CD4-positive, alpha-beta T cell treated with Interleukin-17A for 4 hours (primary cell): ENCODE results near the gene MRPS14.

Experiments used
- DNase-seq: peaks from one replicate; pipeline ENCODE4 v3.0.0-alpha.2; 2020; ENCODE audit warnings: mixed read lengths

Gene MRPS14

DNA sequence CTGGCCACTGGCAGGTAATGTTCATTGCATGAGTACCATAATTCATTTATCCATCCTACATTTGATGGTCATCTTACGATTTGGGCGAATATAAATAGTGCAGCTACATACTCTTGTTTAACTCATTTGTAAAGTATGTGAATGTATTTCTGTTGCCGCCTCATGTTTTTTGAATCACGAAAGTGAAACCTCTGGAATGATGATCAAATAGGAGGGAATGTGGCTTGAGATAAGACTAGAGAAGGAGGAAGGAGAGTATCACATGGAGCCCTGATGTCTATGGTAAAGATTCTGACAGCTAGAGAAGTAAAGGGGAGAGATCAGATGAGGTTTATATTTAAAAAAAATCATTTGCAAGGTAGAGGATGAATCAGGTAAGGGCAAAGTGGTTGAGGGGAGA, 8.0 kb downstream of the MRPS14 start:
- no peak for DNase-seq

DNA sequence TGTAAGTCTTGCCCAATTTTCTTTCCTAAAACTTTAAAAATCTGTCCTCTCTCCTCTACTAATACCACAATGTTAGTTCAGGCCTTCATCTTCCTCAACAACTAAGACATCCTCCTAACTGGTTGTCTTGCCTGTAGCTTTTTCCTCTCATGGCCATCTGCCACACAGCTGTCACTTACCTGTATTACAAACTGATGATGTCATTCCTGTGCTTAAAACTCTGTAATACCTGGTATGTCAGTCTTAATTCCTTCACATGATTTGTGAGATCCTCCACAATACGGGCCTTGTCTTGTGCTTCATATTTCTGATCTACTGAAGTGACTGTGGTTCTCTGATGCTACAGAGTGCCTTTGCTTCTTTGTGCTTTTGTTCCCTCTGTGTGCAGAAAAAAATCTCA, 9.8 kb downstream of the MRPS14 start:
- no peak for DNase-seq

DNA sequence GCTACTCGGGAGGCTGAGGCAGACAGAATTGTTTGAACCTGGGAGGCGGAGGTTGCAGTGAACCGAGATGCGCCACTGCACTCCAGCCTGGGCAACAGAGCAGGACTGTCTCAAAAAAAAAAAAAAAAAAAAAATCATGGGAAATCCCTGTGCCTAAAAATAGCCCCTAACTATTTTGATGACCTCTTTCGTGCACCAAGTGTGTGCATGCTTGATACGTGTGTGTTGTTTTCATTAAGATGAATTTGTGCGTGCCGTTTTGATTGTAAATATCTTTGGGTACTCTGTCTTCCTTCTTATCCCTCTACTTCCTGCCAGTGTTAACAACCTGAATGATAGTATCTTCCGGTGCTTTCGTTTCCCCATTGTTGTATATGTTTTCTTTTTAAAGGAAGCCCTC, 13.7 kb downstream of the MRPS14 start:
- DNase-seq = no peak

DNA sequence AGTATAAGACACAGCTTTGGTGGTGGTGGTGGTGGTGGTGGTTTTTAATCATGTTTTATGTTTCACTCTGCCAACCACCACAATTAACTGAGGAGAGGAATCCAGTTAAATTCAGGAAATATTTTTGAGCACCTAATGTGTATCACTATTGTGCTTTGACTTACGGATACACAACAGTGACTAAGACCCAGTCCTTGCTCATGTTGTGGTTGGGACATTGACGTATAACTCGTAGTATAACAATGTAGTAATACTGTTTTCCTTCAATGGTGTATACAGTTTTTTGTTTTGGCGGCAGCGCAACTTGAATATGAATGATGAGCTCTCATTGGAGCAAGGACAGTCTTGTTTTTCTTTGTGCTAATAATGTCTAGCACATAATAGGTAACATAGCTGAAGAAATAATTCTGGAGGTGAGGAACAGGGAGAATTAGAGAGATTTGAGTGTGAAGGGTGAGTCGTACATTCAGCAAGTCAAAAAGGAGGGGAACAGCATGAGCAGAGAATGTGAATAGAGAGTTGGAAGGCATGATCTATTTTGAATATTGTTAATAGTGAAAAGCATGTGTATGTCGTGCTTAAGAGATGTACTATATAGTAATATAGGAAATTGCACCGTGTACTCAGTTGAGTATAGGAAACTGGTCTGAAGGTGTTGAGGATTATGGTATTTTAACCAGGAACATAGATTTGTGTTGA, 18.0 kb downstream of the MRPS14 start:
- no peak for DNase-seq

DNA sequence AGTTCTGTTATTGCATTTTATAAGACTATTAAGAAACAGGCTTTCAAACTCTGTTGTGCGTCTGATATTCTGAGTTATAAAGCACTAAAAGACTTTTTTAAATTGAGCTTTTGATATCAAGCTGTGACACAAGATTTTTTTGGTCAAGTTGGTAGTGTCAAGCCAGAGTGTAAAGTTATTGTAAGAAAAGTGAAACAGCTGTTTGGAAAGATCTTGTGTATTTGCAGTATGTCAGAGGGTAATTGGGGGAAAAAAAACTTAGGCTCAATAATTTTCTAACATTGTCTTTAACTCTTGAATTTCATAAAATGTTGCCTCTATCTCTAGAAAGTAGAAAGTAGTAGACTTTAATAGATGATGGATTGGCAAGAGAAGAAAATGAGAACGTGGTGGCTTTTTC, 19.7 kb downstream of the MRPS14 start:
- no peak for DNase-seq

DNA sequence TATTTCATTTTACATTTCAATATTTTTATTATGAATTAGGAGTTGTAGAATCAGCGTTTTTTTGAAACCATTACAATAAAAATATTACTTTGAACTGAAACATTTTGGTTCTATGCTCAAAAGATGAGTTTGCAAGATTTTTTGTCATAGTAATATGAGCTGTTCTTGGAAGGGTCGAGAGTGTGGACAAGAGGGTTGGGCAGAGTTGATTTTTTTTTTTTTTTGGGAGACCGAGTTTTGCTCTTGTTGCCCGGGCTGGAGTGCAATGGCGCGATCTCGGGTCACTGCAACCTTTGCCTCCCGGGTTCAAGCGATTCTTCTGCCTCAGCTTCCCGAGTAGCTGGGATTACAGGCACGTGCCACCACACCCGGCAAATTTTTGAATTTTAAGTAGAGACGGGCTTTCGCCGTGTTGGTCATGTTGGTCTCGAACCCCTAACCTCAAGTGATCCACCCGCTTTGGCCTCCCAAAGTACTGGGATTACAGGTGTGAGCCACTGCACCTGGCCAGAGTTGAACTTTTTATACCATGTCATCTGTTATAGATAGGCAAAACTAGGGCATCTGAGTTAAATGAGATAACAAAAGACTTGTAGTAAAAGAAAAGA, 20.2 kb downstream of the MRPS14 start:
- DNase-seq = no peak

DNA sequence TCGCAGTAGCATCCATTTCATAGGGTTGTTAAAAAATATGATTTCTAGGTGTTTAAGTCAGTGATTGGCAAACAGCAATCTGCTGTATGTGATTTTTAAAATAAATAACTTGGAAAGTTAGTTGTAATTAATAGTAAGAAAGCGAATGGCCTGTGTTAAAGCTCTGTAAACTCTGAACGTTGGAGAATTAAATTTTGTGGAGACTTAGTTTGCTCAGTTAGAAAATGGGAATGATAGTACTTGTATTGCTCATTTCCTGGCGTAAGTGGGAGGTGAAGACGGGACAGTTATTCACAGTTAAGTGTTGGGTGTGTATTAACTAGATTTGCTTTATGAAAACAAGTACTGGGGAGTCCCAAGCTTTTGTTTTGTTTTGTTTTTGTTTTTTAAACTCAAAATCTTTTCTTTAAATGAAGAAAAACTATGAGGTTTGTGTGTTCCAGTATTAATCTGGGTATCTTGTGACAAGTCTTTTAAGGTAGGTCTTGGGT, 22.5 kb downstream of the MRPS14 start:
- peak; percentile 10 for DNase-seq

DNA sequence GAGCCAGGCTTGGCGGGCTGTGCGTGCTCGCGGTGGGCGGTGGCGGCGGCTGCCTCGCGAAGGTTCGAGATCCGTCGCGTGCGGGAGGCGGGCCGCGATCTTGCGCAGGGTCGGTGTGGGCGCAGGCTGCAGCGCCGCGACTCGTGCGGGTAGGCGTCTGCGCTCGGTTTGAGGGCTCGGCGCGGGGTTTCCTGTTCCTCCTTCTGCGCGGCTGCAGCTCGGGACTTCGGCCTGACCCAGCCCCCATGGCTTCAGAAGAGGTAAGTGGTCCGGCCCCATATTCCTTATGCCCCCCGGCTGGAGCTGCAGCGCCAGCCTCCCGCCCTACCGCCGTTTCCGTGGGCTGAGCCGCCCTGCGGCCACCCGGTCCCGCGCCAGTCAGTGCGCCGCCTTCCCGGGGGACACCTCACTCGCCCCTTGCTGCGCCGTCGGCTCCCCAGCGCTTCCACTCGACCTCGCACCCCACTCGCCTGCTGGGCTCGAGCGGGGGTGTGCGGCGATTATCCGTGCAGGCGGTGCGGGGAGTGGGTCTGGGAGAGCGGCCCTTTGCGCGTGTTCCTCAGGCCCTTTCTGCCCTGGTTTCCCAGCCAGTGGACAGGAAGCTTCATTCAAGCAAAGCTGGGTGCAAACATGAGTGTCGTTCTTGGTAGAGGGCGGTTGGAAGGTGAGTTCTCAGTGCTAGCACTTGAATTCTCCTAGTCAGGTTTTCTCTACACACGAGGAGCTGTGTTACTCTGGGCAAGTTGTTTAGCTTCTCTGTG, 23.1 kb downstream of the MRPS14 start, which contains the start of gene CACYBP:
CACYBP (plus strand) TSS at position 12 of the 761 bp plus-strand sequence; CDS start at position 246, 234 bp downstream.
- DNase-seq = no peak

DNA sequence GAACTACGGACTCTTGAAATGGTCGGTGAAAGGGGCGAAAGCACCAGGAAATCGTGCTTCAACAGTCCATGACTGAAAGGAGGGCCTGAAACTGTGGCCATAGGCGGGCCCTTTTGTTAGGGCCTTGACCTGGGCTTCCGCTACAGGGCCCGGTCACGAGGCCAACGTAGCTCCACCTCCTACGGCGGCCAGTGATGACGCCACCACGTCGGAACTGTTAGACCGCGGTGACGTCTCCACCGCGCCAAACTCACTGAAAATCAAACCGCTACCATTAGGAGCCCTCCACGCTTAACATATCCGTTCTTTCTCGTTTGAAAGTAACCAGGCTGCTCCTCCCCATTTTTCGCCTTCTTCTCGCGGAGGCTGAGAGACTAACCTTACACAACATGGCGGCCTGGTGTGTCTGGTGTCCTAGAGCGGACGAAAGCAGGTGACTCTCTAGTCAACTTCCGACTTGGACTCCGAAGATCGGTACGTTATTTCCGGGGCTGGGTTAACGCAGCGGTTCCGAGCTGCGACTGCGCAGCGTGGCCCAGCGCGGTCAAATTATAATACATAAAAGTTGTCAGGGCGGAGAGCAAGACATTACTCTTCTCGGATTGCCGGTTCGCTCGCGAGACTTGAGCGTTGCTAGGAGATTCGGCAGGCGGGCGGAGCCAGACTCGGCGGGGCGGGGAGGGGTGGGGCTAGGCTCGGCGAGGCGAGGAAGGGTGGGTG, 23.8 kb downstream of the MRPS14 start:
- peak; percentile 98 for DNase-seq

DNA sequence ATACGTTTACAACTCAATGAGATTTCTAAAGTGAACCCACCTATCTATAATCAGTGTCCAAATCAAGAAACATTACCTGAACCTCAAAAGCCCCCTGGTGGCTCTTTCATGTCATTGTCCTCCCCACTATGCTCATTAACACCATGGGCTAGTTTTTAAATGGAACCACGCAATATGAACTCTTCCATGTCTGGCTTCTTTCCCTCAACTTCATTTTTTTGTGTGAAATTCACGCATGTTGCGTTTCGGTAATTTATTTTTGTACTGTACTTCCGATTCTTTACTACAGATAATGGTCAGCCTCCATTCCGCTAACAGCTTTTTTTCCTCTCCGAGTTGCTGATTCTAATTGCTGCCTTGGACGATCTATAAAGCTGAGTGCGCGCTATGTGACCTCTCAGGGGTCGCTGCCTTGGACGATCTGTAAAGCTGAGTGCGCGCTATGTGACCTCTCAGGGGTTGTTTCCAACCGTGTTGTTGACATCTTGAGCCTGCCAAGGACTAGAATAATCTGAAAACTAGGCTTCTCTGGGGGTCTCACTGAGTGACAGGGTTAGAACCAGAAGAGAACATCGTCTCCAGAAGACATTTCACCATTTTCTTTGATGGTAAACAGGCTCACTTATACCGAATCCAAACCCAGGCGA, 24.5 kb downstream of the MRPS14 start:
- DNase-seq = peak; percentile 65

DNA sequence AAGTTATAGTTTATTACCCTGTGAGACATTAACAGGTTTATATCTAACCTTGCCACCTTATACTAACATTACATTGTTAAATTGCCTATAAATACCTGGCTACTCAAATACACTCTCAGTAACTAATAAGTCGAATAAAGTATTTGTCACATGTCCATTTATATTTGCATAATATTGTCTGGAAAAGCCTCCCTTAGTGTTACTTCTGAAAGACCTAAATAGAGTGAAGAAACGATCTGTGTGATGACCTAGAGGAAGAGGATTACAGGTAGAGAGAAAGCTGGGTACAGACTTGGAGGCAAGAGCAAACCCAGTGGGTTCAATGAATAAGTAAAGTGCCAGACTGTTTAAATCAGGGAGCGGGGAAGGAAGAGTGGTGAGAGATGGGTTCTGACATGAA, 26.2 kb downstream of the MRPS14 start:
- no peak for DNase-seq

DNA sequence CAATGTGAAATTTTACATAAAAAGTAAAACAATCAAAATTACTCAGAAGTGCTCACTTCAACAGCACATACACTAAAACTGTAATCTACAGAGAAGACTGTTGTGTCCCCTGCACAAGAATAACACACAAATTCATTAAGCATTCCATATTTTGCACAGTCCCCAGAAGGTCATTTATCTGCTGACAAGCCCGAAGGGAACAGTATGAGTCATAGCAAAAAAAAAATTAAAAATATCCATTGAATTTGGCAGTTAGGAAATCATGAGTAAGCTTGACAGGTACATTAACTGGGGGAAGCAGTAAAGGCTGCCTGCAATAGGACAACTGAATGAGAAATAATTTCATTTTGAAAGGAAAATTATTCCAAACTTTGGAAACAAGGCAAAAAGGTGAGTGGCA, 26.7 kb downstream of the MRPS14 start:
- DNase-seq = no peak

DNA sequence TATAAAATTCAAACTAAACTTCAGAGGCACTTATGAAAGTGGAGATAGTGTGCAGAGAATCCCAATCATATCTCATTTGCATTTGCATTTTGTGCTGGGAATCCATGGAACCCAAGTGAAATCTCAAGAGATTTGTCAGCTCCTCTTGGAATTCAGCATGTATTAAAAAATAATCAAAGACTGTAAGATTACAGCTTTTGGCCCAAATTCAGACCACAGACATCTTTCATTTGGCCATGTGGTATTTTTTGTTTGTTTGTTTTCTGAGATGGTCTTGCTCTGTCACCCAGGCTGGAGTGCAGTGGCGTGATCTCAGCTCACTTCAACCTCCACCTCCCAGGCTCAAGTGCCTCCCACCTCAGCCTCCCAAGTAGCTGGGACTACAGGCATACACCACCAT, 27.3 kb downstream of the MRPS14 start:
- no peak for DNase-seq

DNA sequence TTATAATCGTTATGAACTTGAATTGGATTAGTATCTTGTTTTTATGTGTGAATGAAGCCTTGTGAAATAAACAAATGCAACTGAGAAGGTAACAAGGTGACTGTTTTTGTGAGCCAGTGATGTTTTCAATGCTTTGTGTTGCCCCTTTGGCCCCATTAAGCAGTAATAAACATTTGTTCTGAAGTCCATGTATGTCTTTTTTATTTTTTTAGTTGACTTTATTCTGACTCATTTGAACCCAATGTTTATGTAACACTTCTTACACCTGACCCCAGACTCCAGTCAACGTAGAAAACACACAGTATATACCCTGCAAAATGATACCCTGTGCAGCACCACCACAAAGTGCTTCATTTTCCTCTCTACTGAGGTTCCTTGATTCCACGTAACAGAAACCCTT, 28.1 kb downstream of the MRPS14 start:
- DNase-seq = no peak

DNA sequence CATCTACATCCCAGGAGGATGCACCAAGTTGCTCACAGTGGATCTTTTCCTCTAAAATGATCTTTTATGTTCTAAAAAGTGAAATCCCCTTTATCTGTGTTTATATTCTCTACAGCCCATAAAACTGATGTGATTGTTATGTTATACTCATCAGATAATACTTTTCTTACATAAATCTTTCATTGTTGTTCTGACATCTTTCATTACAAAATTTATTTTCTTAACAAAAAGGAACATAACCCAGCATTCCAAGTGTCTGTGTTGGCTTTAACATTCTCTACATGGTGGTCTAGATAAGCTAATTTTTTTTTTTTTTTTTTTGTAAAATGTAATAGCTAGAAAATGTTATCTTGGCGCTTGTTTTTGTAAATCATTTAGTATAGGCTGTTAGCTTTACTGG, 31.8 kb downstream of the MRPS14 start:
- no peak for DNase-seq

DNA sequence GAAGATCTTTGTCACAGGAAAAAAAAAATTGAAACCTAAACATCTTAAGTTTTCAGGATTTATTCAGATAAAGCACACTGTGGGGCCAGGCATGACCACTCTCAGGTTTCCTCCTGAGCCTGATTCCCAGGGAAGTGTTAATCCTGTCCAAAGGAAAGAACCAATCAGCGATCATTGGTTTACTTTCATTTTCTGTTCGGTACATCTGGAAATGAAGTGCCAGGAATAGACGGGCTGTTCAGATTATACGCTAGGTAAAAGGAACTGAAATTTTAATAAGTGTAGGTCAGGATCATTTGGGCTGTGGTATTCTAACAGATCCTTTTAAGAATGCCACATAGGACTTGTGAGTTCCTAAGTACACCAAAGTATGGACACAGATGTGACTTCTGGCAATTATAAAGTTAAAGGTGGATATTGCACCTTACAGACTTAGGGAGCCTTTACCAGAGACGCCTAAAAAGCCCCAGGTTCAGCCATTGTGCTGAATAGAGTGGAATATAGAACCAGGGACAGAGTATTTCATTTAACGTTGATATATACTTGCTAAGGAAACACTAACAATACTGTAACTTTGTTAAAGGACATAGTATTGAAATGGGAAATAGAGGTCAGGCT, 32.7 kb downstream of the MRPS14 start:
- DNase-seq = no peak

DNA sequence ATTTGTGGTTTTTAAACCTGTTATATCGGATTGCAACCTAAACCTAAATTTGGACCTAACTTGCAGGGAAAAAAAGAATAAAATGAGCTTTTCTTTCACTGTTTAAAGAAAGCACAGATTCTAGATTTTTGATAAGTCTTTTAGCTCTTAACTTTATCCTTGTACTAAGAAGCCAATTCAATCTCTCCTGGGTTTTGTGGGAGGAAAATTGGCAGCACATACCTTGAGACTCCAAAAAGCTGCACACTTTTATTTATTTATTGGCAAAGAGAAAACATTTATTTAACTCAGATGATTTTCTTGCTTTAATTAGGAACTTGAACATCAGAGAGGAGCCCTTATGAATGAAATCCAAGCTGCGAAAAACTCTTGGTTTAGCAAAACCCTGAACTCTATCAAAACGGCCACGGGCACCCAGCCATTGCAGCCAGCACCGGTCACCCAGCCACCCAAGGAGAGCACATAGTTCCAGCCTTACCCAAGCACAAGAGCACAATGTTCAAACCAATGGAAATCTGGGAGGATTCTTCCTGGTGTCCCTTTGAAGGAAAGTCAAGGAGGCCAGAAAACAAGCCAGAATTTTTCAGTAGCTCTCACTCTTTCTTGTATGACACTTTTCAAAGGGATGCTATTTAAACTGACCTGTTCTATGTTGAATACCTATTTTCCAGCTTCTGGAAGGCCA, 33.5 kb downstream of the MRPS14 start:
- DNase-seq = no peak

DNA sequence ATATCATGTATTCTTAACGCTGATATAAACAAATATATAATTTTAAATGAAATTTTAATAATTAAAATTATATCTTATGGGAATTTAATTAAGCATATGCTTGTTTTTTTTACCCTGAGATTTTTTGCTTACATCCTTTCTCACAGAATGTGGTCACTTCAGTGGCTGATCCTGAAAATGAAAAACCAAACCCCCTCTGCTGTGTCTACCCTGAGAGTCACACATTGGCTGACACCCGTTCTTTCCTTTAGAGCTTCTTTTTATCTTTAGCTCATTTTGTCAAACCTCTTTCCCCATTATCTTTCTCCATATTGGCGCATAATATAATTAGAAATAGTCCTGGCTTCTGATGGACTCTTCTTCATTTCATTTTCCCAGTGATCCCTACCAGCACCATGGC, 34.2 kb downstream of the MRPS14 start:
- DNase-seq = no peak

DNA sequence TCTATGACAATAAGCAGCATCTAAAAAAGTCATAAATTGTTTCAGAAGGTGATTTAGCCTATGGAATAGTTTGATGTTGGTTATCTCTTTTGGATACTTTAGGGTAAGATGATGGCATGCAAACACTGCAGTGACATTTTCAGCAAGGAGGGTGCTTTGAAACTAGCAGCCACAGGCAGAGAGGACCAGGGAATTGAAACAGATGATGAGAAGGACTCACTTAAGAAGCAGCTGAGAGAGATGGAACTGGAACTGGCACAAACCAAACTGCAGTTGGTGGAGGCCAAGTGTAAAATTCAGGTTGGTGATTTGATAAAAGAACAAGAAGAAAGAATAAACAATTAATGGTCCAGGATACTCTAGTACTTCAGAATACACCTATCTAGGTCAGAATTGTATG, 34.7 kb downstream of the MRPS14 start:
- no peak for DNase-seq

DNA sequence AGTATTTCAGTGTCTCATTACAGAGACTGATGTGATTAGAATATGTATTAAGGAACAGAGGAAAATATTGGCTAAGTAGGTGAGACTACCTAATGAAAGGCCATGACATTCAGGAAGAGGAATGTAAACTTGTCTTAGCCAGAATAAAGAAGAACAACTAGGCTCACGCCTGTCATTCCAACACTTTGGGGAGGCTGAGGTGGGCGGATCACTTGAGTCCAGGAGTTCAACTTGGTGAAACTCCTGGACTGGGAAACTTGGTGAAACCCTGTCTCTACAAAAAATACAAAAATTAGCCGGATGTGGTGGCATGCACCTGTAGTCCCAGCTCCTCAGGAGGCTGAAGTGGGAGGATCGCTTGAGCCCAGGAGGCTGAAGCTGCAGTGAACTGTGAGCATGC, 38.3 kb downstream of the MRPS14 start:
- no peak for DNase-seq

DNA sequence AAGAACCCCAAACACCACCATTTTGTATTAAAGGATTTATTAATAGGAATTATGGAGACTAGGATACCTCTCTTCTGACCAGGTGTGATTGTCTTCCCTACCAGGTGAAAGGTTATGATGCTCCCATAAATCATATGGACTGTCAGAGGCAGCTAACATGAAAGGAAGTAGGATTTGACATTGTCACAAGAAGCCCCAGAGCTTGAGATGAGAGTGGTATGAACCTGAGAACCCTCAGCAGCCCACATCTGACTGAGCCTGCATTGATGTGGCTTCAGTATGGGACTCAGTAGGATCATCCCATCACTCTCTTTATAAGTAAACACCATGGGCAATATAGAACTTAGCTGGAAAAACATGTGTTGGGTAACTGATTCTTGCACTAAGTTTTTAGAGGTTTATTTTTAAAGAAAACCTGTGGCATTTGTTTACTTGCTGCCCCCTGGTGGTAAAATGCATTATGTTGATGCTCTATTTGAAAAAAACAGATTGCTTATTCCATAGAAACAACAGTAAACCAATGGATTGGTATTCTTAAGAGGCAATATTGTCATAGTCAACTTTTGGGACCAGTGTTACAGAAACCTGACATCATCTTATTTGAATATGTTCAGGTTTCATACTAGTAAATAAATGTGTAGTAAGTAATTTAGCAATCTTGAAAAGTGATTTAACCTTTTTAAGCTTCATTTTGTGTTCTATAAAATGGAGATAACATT, 40.1 kb downstream of the MRPS14 start:
- DNase-seq = peak; percentile 71
